Fibroblast of peridontal ligament (primary cell): ENCODE data around the gene RTKN2.

Source experiments
- DNase-seq: peaks from one replicate; pipeline ENCODE4 v3.0.0-alpha.2; 2010; ENCODE audit errors: extremely low read depth

RTKN2 gene

GRCh38 chr10:62225362-62225761 lies 43.3 kb downstream of the RTKN2 start:
- DNase-seq: no peak

- peak; percentile 51 for DNase-seq
These were observed 44.0 kb downstream of the RTKN2 start for GRCh38 chr10:62224606-62225005.

- no peak for DNase-seq
These were observed 51.0 kb downstream of the RTKN2 start for GRCh38 chr10:62217683-62218082.

GRCh38 chr10:62214364-62214874 lies 54.2 kb downstream of the RTKN2 start:
- DNase-seq: no peak

- DNase-seq: no peak
These were observed 62.8 kb downstream of the RTKN2 start for GRCh38 chr10:62205750-62206399.

- DNase-seq: no peak
These were observed 69.1 kb downstream of the RTKN2 start for GRCh38 chr10:62199584-62199983.

- DNase-seq: peak; percentile 2
These were observed 72.1 kb downstream of the RTKN2 start for GRCh38 chr10:62196528-62196927.

GRCh38 chr10:62195675-62195926 lies 73.0 kb downstream of the RTKN2 start:
- no peak for DNase-seq

GRCh38 chr10:62194924-62195674 lies 73.5 kb downstream of the RTKN2 start:
- DNase-seq: no peak

GRCh38 chr10:62193479-62193878 lies 75.2 kb downstream of the RTKN2 start:
- DNase-seq: no peak

GRCh38 chr10:62189131-62189530 lies 79.5 kb downstream of the RTKN2 start:
- DNase-seq: peak; percentile 30

GRCh38 chr10:62188021-62188616 lies 80.5 kb downstream of the RTKN2 start:
- no peak for DNase-seq

- peak; percentile 16 for DNase-seq
These were observed 81.5 kb downstream of the RTKN2 start for GRCh38 chr10:62186999-62187675.

GRCh38 chr10:62185919-62186692 lies 82.5 kb downstream of the RTKN2 start:
- DNase-seq: no peak

GRCh38 chr10:62183857-62184795 lies 84.5 kb downstream of the RTKN2 start:
- DNase-seq: no peak

- no peak for DNase-seq
These were observed 85.2 kb downstream of the RTKN2 start for GRCh38 chr10:62183442-62183841.

GRCh38 chr10:62182595-62182994 lies 86.0 kb downstream of the RTKN2 start:
- DNase-seq: no peak

GRCh38 chr10:62182171-62182570 lies 86.5 kb downstream of the RTKN2 start:
- no peak for DNase-seq

- no peak for DNase-seq
These were observed 88.0 kb downstream of the RTKN2 start for GRCh38 chr10:62180677-62181076.

- no peak for DNase-seq
These were observed 90.1 kb downstream of the RTKN2 start for GRCh38 chr10:62178568-62178967.

GRCh38 chr10:62177111-62177510 lies 91.5 kb downstream of the RTKN2 start:
- DNase-seq: no peak
